Prostate gland (tissue), 2 donors: ENCODE measurements around the gene MEGF9.

ENCODE experiments used
- CTCF ChIP-seq, 4 experiments: fragments of 200-600 bp in 2 of 4; fragments of 450-650 bp in 2 of 4; sonication (generic) in 2 of 4; IDR thresholded peaks; 1 replicate in 3 of 4; 2 replicates in 1 of 4; pipeline ENCODE4 v1.5.1; 2016 to 2019; ENCODE audit warnings: antibody characterized with exemption in 4 of 4, mild to moderate bottlenecking in 2 of 4, moderate library complexity in 2 of 4
- POLR2A ChIP-seq: fragments of 450-650 bp; IDR thresholded peaks from one replicate; pipeline ENCODE4 v1.6.1; 2016; ENCODE audit warnings: antibody characterized with exemption, mild to moderate bottlenecking
- POLR2AphosphoS5 ChIP-seq: sonication (generic); formaldehyde crosslinking; IDR thresholded peaks from one replicate; pipeline ENCODE4 v1.6.1; 2017; ENCODE audit warnings: antibody characterized with exemption

DNA sequence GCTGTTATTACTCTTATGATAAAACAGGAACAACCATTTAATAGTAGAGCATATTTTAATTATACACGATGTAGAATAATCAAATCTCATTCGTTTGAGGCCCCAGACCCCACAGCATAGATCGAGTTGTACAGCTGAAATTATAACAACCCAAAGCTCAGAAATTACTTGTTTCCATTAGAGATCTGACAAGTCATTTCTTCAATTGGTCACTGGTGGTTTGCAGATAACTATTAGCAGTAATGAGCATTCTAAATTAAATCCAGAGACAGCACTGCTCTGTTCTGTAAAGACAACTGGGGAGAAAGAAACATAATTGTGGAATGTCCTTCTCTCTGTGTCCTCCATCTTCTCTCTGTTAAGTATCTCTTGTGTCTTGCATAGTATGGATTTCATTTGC is 147.2 kb downstream of the MEGF9 start:
- TF ChIP-seq CTCF (IDR thresholded peaks at IDR 0.05) (no peak), POLR2AphosphoS5 (no peak), POLR2A (no peak)
